Stimulated activated CD8-positive, alpha-beta memory T cell treated with anti-CD3 and anti-CD28 coated beads, Interleukin-2, amount 100 ng/mL, for 1 hour (primary cell): ENCODE measurements around the gene MGAT4C.
"Not testable (repeated sequence)": the region's sequence is repeated elsewhere in the genome, so short reads cannot be mapped to it uniquely, and the experiment has no call there.

Experiments
- DNase-seq, 2 donors: peaks; one replicate each; pipeline ENCODE4 v3.0.0-alpha.2; 2020; ENCODE audit warnings: low read depth in 2 of 2

The MGAT4C gene

DNA sequence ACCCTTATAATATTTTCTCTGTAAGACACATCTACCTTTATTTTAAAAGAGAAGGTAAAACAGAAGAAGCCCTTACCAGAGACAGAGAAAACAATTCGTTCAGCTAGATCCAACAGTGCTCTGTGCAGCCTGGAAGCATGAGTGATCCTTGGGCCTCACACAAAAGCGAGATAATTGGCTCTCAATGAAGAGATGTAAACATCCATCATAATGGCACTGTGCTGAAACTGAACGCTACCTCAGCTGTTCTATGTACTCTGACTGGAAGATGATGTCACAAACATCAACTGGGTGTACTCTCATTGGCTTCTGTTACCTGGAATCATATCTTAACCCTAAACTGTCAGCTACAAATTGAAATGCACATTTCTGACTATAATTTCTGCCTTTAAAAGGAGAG, at the start of gene MGAT4C:
TSS of gene MGAT4C (minus strand) at position 229 of the 400 bp plus-strand sequence.
- no peak for DNase-seq

- DNase-seq = not testable (repeated sequence)
Measured at GRCh38 chr12:86296396-86296795, 40.2 kb upstream of the MGAT4C start.

- no peak for DNase-seq
Measured at GRCh38 chr12:86293682-86294240, 37.6 kb upstream of the MGAT4C start.

DNA sequence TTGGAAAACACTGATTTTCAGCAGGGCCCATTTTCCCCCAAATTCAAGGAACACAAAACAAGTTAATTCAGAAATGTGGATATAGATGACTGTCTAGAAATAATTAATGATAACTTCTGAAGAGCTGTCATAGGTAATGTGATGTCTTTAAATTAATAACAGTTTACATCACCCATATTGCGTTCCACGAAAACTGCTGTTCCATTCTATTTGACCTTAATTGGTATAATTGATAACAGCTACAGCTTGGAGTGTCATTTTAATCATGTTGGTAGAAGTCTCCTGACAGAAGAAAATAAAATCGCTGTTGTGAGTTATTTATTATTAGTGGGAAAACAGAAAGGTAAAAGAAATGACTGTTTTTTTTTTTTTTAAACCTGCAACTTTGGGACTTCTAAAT, 36.3 kb upstream of the MGAT4C start:
- no peak for DNase-seq

DNA sequence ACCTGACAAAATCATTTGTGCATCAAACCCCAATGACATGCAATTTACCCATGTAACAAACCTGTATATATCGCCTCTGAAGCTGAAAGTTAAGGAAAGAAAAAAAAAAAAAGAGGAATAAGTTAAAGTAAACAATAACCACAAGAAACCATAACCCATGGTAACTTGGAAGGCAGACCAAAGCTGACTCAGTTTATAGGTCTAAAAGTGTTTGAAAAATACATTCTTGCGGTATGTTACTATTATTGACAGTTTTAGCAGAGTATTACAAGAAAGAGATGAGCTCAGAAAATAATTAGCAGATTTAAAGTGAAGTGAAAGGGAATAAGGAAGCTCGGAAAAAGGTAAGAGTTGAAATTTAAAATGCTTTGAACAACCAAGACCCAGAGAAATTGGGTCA, 34.4 kb upstream of the MGAT4C start:
- no peak for DNase-seq

- DNase-seq = no peak
Measured at GRCh38 chr12:86286119-86286518, 29.9 kb upstream of the MGAT4C start.

DNA sequence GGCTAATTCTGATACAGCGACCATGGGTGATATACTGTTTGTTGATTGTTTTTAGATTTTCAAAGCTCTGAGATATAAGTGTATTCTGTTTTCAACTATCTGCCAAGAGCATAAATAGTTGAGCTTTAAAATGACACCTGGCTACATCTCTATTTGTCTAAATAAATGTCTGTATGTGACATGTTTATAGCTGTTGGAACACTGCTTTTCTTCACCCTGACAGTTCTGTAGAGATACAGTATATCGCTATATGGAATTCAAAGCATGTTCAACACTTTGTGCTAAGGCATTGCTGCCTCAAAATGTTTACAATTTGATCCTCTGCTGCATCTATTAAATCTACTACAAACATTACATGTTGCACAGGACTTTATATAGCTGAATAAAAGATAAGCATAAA, 27.4 kb upstream of the MGAT4C start:
- no peak for DNase-seq

DNA sequence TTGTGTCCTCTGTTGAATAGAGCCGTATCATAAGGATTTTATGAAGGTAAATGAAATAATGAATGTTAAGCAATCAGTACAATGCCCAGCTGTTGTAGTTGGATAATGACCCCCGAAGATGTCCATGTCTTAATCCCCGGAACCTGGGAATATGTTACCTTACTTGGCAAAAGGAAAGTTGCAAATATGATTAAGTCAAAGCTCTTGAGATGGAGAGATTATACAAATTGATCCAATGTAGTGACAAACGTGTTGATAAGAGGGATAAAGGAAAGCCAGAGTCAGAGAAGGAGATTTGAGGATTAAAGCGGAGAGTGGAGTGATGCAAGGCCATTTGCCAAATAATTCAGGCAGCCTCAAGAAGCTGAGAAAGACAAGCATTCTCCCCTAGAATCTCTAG, 19.2 kb upstream of the MGAT4C start:
- no peak for DNase-seq

- DNase-seq = no peak
Measured at GRCh38 chr12:86265329-86265695, 9.1 kb upstream of the MGAT4C start.

DNA sequence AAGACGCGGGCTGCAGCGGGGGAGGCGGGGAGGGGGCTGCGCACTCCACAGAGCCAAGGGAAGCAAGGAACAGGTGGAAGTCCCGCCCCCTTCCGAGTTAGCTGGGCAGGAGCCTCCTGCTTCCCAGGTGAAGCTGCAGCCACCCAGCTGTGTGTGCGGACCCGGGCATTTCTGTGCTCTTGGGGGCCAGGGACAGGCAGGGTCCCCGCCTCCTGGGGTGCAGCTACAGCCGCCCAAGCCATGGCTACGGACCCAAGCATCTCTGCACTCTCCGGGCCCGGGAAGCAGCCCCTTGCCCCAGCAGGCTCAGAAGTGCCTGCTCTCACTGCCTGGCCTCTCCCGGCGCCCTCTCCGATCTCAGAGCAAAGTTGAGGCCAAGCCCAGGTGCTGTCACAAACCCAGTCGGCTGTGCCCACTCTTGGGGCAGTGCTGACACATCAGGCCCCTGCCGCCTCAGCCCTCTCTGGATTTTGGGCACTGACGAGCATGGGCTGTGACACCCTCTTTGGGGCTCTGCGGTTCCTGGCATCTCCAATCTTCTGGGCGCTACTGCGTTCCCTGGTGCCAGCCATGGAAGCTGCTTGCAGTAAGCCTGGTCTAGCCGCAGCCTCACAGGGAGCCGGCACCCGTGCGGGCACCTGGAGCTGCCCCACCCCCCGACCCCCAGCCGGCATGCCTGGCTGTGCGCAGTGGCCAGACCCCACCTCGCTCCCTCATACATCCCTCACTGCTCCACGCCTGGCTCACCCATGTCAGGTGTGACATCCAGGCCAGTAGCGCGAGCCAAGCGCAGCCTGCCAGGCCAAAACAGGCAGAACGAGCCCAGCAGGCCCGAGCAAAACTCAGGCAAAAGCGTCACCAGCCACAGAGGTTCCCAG, 8.5 kb upstream of the MGAT4C start:
- no peak for DNase-seq

GRCh38 chr12:86261578-86261977, 5.4 kb upstream of the MGAT4C start:
- DNase-seq = no peak

DNA sequence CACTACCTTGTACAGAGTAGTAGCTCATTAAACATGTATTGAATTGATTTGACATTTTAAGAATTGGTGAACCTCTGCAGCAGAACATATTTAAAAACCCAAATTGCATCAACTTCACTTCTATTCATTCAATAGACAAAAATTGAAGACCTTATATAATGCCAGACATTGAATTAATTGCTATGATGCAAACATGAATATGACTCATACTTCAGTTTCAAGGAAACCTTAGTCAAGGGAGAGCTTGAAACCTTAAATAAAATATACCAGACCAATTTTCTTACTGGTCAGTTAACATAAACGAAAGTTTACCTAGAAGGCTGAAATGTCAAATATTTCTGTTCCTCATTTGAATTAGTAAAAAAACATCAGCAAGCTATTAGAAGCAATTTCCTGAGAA, 5.0 kb upstream of the MGAT4C start:
- no peak for DNase-seq

DNA sequence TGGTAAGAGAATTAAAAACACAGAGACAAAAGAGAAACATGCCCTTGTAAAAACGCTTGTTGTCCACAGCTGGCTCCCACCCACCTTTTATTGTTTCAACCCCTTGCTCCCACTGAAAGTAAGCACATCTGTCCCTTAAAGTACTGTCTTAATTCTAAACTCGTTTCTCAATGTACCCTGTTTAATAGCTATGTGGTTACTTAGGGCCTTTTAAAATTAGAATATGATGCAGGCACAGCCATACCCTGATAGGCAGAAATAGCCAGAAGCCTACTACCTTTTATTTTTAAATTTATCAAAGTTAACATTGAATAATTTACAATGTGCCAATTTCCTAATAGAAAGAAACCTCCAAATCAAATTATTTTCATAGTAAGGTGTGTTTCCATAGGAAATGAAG, 4.0 kb upstream of the MGAT4C start:
- DNase-seq = no peak

GRCh38 chr12:86257134-86257533, 943 bp upstream of the MGAT4C start:
- DNase-seq = no peak

DNA sequence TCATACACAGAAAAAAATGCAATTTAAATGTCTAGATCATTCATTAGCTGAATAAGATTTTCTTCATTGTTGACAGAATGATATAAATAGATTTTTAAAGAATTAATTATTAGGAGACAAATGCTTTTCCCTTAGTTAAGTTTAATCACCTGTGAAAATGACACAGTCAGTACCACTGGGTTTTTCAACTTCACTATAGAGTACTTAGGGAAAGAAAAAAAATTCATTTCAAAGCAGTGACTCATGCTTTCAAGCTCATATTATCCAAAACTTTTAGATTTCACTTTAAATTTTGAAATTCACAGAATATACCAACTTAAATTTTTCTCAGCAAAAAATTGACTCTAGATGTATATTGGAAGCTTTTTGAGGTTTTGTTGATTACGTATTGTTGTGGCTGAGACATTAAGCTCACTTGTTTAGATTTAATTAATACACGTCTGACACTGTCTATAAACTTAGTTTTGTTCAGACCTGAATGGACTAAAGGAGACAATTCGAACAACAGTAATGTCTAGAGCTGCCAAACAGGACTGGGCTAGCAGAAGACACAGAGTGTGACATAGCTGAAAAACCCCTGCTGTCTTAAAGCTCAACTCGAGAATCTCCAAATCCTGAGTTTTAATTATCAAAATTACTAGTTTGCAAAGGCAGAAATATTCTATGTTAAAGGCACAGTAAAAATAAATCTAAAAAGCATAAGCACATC, 1.6 kb downstream of the MGAT4C start:
- DNase-seq = no peak

DNA sequence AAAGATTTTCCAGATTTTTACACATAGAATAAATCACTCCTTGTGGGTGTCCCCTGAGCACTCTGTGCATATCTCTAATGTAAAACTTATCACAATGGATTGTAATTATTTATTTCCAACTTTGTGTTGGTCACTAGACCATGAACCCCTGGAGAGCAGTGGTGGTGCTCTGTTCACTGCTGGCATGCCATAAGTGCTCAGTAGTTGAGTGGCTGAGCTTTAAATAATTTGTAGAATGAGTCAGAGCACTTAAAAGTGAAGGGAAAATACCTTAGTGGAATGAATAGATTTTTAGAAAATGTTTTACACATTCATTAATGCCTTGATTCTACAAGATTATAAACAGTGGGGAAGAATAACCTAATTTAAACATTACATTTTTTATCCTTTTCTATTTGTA, 6.3 kb downstream of the MGAT4C start:
- no peak for DNase-seq

GRCh38 chr12:86249276-86249675, 6.9 kb downstream of the MGAT4C start:
- no peak for DNase-seq

DNA sequence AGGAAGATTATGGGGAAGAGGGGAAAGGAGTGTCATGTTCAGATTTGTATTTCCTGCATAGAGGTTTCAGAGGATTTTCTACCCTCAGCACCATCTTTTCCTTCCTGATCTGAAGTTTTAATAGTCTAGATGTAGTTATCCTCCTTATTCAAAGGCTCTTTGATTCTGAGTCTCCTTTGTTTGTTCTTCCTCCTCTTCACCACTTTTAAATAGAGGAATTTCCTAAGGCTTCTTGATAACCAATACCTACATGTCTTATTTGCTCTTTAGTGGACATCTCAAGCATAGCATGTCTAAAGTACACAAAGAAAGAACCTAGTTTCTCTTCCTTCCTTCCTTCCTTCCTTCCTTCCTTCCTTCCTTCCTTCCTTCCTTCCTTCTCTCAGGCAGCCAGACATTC, 8.3 kb downstream of the MGAT4C start:
- no peak for DNase-seq

GRCh38 chr12:86241600-86241999, 14.6 kb downstream of the MGAT4C start:
- DNase-seq = no peak

DNA sequence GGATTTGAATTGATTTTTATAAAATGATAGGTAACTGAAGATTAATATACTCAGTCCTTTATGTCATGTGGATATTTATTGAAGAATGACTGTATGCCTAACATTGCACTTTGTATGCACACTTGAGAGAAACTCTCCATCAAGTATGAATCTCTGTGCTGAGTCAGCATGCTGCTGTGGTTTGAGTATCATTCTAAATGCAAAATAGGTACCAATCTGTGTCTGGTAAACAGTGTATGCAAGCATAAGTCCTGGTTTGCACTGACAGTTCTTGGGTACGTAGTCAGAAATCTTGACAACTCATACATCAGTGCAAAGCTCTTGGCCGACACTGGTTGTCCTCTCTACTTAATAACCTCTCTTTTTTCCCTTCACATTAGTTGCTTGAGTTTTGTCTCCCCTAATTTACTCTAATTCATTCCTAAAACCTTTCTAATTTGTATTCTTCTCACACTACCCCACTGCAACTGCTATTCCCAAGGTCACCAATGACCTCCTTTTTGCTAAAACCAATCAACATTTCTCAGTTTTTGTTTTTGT, 21.8 kb downstream of the MGAT4C start:
- DNase-seq = no peak

GRCh38 chr12:86233126-86233525, 23.1 kb downstream of the MGAT4C start:
- no peak for DNase-seq

DNA sequence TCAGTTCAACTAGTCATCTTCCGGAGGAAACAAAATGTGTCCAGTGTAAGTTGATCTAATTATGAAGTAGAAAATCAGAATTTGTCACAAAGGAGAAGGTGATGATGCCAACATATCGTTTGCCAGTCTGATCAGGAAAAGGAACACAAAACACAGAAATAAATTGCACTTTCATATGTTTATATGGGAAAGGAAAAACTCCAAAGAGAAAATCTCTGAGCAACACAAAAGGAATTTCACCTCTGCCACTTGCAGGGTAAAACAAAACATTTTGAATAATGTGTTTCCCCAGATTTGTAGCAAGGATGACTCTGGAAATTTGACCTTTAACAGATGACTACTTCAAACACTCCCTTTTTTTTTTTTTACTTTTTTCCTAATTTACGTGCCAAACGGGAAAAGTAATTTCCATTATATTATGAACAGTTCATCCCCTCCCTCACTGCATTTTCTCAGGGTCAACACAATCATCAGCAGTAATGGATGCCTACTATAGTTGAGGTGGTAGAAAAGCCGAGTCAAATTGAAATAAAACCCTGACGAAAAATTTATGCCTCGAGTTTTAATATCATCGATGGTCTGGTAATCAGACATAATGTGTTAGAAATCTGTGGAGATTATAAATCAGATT, 25.6 kb downstream of the MGAT4C start:
- DNase-seq = no peak
